Lower leg skin (tissue), 4 donors: ENCODE results near the gene SCLY. TPM values are rescaled to one million over a fixed set of nuclear protein-coding genes. Genes with fewer than 3 reads are reported as not detected.

ENCODE experiments used
- DNase-seq, 2 donors: peaks; one replicate each; pipeline ENCODE4 v3.0.0-alpha.2; 2019; ENCODE audit warnings: low spot score in 2 of 2
- H3K4me3 ChIP-seq: fragments of 200-600 bp; sonication (generic); 2 replicates; pipeline ENCODE4 v1.5.1; 2017; ENCODE audit warnings: mild to moderate bottlenecking, low read depth; ENCODE audit not compliant: poor library complexity, severe bottlenecking
- POLR2A ChIP-seq, 2 donors: fragments of 450-650 bp; IDR thresholded peaks; one replicate each; pipeline ENCODE4 v1.6.1; 2016 to 2017; ENCODE audit warnings: antibody characterized with exemption in 2 of 2, mild to moderate bottlenecking in 1 of 2, moderate library complexity in 1 of 2
- WGBS, 2 donors: methylation state at CpG; one replicate each; pipeline ENCODE4 v1.1.5; 2018; 5-methylcytosine and 5-hydroxymethylcytosine counted together
- intact Hi-C: fragments of 100-400 bp; cut with DNase I; formaldehyde crosslinking; loops from one replicate; pipeline ENCODE4 v1.15.0; 2023; ENCODE audit warnings: low total_unique reads
- total RNA-seq, 4 donors: library from RNA; depleted of rRNA; stranded (reverse); fragments of >200 nt; gene quantifications; one replicate each; pipeline ENCODE4 v1.1.0, GENCODE V29; 2016
- TF ChIP-seq, protein P1 (sequence below), 3 donors: fragments of 450-650 bp; IDR thresholded peaks; one replicate each; pipeline ENCODE4 v1.5.1; 2016; ENCODE audit warnings: antibody characterized with exemption in 3 of 3, mild to moderate bottlenecking in 3 of 3, moderate library complexity in 2 of 3

The SCLY gene
- total RNA-seq, 4 donors from 2014 or later, result 2.4 to 12.1 (median 8.2) TPM

DNA sequence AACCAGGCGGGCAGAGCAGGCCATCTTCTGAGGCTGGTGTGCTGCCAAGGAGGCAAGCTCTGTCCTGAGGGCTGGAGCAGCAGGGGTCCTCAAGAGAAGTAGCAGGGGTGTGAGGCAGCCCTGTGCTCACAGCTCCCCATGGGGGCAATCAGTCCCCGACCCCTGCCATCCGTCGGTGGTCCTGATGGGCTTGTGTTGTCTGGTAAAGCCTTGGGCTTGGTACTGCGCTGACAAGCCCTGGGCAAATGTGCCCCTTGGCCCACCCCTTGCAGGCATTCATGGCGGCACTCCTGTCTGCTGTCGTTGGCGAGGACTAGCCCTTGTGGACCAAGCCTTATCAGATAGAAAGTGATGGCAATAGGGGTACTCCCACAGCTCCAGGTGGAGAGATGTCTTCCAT, 22.6 kb upstream of the SCLY start:
- intact Hi-C loops, result no loop called here
- no peak for DNase-seq
- 98% methylated on average over 8 of the region's 8 CpGs for WGBS, 2 donors
- H3K4me3 ChIP-seq, result no peak overlapping the region
- TF ChIP-seq, protein P1, sequence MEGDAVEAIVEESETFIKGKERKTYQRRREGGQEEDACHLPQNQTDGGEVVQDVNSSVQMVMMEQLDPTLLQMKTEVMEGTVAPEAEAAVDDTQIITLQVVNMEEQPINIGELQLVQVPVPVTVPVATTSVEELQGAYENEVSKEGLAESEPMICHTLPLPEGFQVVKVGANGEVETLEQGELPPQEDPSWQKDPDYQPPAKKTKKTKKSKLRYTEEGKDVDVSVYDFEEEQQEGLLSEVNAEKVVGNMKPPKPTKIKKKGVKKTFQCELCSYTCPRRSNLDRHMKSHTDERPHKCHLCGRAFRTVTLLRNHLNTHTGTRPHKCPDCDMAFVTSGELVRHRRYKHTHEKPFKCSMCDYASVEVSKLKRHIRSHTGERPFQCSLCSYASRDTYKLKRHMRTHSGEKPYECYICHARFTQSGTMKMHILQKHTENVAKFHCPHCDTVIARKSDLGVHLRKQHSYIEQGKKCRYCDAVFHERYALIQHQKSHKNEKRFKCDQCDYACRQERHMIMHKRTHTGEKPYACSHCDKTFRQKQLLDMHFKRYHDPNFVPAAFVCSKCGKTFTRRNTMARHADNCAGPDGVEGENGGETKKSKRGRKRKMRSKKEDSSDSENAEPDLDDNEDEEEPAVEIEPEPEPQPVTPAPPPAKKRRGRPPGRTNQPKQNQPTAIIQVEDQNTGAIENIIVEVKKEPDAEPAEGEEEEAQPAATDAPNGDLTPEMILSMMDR (IDR thresholded peaks at IDR 0.05), result no peak
- no peak for TF ChIP-seq POLR2A (IDR thresholded peaks at IDR 0.05)

DNA sequence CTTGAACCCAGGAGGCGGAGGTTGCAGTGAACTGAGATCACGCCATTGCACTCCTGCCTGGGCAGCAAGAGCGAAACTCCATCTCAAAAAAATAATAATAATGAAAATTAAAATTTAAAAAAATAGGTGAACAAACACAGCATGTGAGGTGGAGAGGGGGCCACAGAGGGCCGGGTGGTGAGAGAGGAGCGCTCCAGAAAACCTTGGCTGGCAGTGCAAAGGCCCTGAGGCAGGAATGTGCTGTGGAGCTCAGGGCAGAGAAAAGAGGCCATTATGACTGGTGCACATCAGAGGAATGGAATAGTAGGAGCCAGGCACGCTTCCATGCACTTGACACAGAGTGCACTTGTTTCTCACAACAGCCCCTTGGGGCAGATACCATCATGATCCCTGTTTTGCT, 21.6 kb upstream of the SCLY start:
- WGBS, 2 donors, result 96 to 97% methylated on average over 6 of the region's 6 CpGs
- TF ChIP-seq, protein P1 (IDR thresholded peaks at IDR 0.05), result no peak
- TF ChIP-seq POLR2A (IDR thresholded peaks at IDR 0.05), result no peak
- intact Hi-C loops, result no loop called here
- DNase-seq, result peak in 1 of 2 donors; percentile 31
- H3K4me3 ChIP-seq, result no peak overlapping the region

DNA sequence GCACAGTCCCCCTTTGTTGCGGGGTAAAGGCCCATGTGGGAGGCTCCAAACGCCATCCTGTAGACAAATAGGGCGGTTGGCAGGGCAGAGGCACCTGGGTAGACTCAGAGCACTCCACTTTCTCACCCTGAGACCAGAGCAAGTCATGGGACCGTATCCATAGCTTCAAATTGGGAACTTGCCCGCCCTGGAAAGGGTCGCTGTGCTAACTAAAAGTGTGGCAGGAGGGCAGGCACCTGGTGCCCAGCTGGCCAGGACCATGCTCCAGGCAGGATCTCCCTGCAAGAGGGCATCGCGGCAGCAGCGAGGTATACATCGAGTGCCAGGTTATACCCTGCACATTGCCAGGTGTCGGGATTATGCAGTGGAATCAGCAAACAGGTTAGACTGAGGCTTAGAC, 20.8 kb upstream of the SCLY start:
- no peak overlapping the region for H3K4me3 ChIP-seq
- TF ChIP-seq POLR2A (IDR thresholded peaks at IDR 0.05), result no peak
- TF ChIP-seq, protein P1 (IDR thresholded peaks at IDR 0.05), result no peak
- DNase-seq, result peak in 1 of 2 donors; percentile 66
- intact Hi-C loops, result no loop called here
- WGBS, 2 donors, result 91 to 93% methylated on average over 11 of the region's 11 CpGs

DNA sequence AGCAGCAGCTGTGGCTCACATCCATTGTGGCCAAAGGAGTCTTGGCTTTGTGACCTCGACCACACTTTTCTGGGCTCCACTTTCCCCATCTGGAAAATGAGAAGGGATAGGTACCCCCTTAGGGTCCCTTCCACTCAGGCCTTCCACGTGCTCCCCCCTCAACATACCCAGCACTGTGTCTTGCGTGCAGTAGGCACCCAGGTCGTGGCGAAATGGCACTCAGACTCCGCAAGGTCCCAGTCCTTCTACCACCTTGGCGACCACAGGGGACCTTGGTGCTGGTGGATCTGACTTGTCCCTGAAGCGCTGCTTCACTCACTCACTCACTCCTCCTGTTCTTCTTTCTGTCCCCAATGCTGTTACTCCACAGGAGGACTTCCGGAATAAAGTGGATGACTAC, 19.9 kb upstream of the SCLY start:
- no peak for TF ChIP-seq POLR2A (IDR thresholded peaks at IDR 0.05)
- TF ChIP-seq, protein P1 (IDR thresholded peaks at IDR 0.05), result no peak
- DNase-seq, result peak in 1 of 2 donors; percentile 61
- intact Hi-C loops, result no loop called here
- no peak overlapping the region for H3K4me3 ChIP-seq
- WGBS, 2 donors, result 81 to 82% methylated on average over 9 of the region's 9 CpGs

DNA sequence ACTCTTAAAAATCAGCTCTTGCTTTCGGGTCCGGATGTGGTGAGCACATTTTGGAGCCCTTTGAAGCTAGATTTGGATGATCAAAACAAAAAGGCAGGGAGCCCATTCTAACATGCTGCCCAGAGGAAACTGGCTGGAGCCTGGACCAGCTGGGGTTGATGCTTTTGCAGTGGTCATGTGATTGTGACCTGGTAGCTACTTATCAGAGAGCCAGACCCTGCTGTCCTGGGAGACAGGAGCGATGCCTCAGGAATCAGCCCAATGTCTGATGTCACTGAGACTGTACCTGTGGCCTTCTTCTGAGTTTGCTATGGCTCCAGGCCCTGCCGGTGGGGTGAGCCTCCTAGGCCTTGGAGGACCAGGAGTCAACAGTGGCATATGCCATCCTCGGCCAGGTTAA, 18.7 kb upstream of the SCLY start:
- WGBS, 2 donors, result 90 to 97% methylated on average over 5 of the region's 5 CpGs
- H3K4me3 ChIP-seq, result no peak overlapping the region
- peak in 1 of 2 donors; percentile 42 for DNase-seq
- intact Hi-C loops, result no loop called here
- TF ChIP-seq POLR2A (IDR thresholded peaks at IDR 0.05), result no peak
- TF ChIP-seq, protein P1 (IDR thresholded peaks at IDR 0.05), result no peak

DNA sequence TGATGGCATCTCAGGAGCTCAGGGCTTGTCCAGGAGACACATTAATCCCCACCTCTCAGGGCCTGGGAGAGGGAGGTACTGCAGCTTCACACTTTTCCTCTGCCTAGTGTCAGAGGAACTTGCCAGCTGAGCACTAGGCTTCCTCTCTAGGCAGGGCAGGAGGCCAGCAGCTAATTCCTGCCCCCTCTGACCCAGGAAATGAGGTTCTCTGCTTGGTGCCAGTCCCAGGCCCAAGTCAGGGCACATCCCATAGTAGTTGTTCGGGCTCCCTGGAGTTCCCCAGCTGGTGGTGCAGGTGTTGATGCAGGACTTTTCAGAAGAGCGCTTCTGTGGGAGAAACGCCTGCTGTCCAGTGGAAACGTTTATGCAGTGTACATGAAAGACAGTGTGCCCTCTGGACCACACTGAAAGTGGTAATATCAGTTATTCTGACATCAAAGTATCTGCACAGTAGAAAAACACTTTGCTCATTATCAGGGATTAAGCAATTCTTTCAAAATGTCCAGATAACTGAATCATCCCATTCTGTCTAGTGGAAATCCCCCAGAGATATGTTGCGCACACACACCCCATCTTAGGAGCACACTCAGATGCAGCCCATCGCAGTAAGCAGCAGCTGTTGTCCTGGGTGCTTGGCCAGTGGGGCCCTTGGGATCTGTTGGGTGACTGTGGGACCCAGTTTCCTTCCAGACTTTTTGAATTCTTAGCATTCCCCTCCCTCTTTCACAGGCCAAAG, 17.8 kb upstream of the SCLY start:
- DNase-seq, result peak in 1 of 2 donors; percentile 83
- intact Hi-C loops, result no loop called here
- H3K4me3 ChIP-seq, result no peak overlapping the region
- 55 to 66% methylated on average over 6 of the region's 6 CpGs for WGBS, 2 donors
- TF ChIP-seq POLR2A (IDR thresholded peaks at IDR 0.05), result no peak
- TF ChIP-seq, protein P1 (IDR thresholded peaks at IDR 0.05), result no peak
